Measurements from ENCODE around the gene DIO1.

The DIO1 gene

GRCh38 chr1:53894644-53895043 lies 657 bp downstream of the DIO1 start:
- no peak for DNase-seq (ENCODE audit: low read depth in 2 of 2)

- no peak for DNase-seq (ENCODE audit: low read depth in 2 of 2)
Measured at GRCh38 chr1:53895421-53895820, 1.4 kb downstream of the DIO1 start.

- DNase-seq (ENCODE audit: low read depth in 2 of 2): no peak
Measured at GRCh38 chr1:53896635-53897229, 2.7 kb downstream of the DIO1 start.

GRCh38 chr1:53899206-53899628 lies 5.2 kb downstream of the DIO1 start:
- no peak for DNase-seq (ENCODE audit: low read depth in 2 of 2)

GRCh38 chr1:53899708-53900107 lies 5.7 kb downstream of the DIO1 start:
- DNase-seq (ENCODE audit: low read depth in 2 of 2): no peak

GRCh38 chr1:53902235-53903138 lies 8.5 kb downstream of the DIO1 start:
- no peak for DNase-seq (ENCODE audit: low read depth in 2 of 2)

GRCh38 chr1:53905509-53905908 lies 11.5 kb downstream of the DIO1 start:
- DNase-seq (ENCODE audit: low read depth in 2 of 2): no peak

- DNase-seq (ENCODE audit: low read depth in 2 of 2): no peak
Measured at GRCh38 chr1:53906121-53906520, 12.1 kb downstream of the DIO1 start.

GRCh38 chr1:53909946-53910345 lies 16.0 kb downstream of the DIO1 start:
- DNase-seq (ENCODE audit: low read depth in 2 of 2): no peak

- no peak for DNase-seq (ENCODE audit: low read depth in 2 of 2)
Measured at GRCh38 chr1:53911442-53911841, 17.5 kb downstream of the DIO1 start.

GRCh38 chr1:53913352-53914033 lies 19.5 kb downstream of the DIO1 start:
- DNase-seq (ENCODE audit: low read depth in 2 of 2): no peak

- no peak for DNase-seq (ENCODE audit: low read depth in 2 of 2)
Measured at GRCh38 chr1:53918343-53918742, 24.4 kb downstream of the DIO1 start.

- DNase-seq (ENCODE audit: low read depth in 2 of 2): no peak
Measured at GRCh38 chr1:53919675-53920066, 25.7 kb downstream of the DIO1 start.

- no peak for DNase-seq (ENCODE audit: low read depth in 2 of 2)
Measured at GRCh38 chr1:53927376-53927881, 33.4 kb downstream of the DIO1 start.

- no peak for DNase-seq (ENCODE audit: low read depth in 2 of 2)
Measured at GRCh38 chr1:53929246-53929960, 35.4 kb downstream of the DIO1 start.

- no peak for DNase-seq (ENCODE audit: low read depth in 2 of 2)
Measured at GRCh38 chr1:53930932-53931331, 36.9 kb downstream of the DIO1 start.

- no peak for DNase-seq (ENCODE audit: low read depth in 2 of 2)
Measured at GRCh38 chr1:53931523-53931922, 37.5 kb downstream of the DIO1 start.

GRCh38 chr1:53934170-53934765 lies 40.3 kb downstream of the DIO1 start:
- DNase-seq (ENCODE audit: low read depth in 2 of 2): no peak

- DNase-seq (ENCODE audit: low read depth in 2 of 2): no peak
Measured at GRCh38 chr1:53936430-53936829, 42.4 kb downstream of the DIO1 start.

GRCh38 chr1:53938136-53938830 lies 44.3 kb downstream of the DIO1 start:
- DNase-seq (ENCODE audit: low read depth in 2 of 2): no peak

All from stimulated activated CD8-positive, alpha-beta memory T cell treated with anti-CD3 and anti-CD28 coated beads, Interleukin-2, amount 100 ng/mL, for 48 hours (primary cell).